22Rv1 (cell line): ENCODE measurements around the gene GYPA.

Experiments
- ZFX ChIP-seq: fragments of 450-650 bp; IDR thresholded peaks from 2 replicates; pipeline ENCODE4 v1.6.1; 2017; ENCODE audit warnings: antibody characterized with exemption, borderline replicate concordance
- TF ChIP-seq, protein P1 (sequence below): fragments of 450-650 bp; IDR thresholded peaks from 2 replicates; pipeline ENCODE4 v1.5.1; 2017; ENCODE audit warnings: mild to moderate bottlenecking

DNA sequence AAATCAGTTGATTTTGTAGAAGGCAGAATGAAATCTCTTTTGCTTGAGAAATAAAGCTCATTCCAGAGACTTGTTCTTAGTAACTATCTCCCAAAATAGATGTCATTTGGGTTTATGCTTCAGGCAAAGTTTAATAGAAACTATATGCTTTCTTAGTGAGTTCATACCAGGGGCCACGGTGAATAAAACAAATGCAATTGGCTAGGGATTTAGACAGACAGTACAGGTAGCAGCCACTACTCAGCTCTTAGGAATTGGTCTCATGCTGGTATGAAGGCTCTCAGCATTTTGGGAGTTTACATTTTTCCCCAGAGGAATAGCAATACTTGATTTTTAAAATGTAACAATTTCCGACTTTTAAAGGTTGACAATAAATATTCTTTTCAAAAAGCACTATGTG lies 27.0 kb downstream of the GYPA start:
- TF ChIP-seq, protein P1, sequence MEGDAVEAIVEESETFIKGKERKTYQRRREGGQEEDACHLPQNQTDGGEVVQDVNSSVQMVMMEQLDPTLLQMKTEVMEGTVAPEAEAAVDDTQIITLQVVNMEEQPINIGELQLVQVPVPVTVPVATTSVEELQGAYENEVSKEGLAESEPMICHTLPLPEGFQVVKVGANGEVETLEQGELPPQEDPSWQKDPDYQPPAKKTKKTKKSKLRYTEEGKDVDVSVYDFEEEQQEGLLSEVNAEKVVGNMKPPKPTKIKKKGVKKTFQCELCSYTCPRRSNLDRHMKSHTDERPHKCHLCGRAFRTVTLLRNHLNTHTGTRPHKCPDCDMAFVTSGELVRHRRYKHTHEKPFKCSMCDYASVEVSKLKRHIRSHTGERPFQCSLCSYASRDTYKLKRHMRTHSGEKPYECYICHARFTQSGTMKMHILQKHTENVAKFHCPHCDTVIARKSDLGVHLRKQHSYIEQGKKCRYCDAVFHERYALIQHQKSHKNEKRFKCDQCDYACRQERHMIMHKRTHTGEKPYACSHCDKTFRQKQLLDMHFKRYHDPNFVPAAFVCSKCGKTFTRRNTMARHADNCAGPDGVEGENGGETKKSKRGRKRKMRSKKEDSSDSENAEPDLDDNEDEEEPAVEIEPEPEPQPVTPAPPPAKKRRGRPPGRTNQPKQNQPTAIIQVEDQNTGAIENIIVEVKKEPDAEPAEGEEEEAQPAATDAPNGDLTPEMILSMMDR, result no peak
- no peak for TF ChIP-seq ZFX
